Cortex of kidney (tissue), 1 donor: ENCODE data around the gene PAWR.
"Not testable (repeated sequence)": the region's sequence is repeated elsewhere in the genome, so short reads cannot be mapped to it uniquely, and the experiment has no call there.

ENCODE experiments used
- DNase-seq: peaks from one replicate; lab custom pipeline; 2025; lab: John Stamatoyannopoulos, UW

The PAWR gene

GRCh38 chr12:79548610-79548924 lies 142.2 kb downstream of the PAWR start:
- no peak for DNase-seq

GRCh38 chr12:79547735-79548609 lies 142.8 kb downstream of the PAWR start:
- no peak for DNase-seq

GRCh38 chr12:79547044-79547734 lies 143.6 kb downstream of the PAWR start:
- no peak for DNase-seq

GRCh38 chr12:79546466-79547043 lies 144.2 kb downstream of the PAWR start:
- DNase-seq = no peak

GRCh38 chr12:79544439-79544838 lies 146.3 kb downstream of the PAWR start:
- DNase-seq = not testable (repeated sequence)

GRCh38 chr12:79537675-79538074 lies 153.1 kb downstream of the PAWR start:
- no peak for DNase-seq

GRCh38 chr12:79535751-79536150 lies 155.0 kb downstream of the PAWR start:
- no peak for DNase-seq
